ENCODE data around the gene LRRC3C.

The LRRC3C gene

GRCh38 chr17:39979016-39979670 lies 51.6 kb downstream of the LRRC3C start:
- no peak for TF ChIP-seq REST (IDR thresholded peaks at IDR 0.05; ENCODE audit: insufficient read depth in 1 of 2, low read depth in 2 of 2, low read length in 2 of 2)
- no peak for TF ChIP-seq POLR2AphosphoS5 (IDR thresholded peaks at IDR 0.05; ENCODE audit: low read depth, low read length)
- TF ChIP-seq FOXP2 (optimal IDR thresholded peaks at IDR 0.05; ENCODE audit: borderline replicate concordance, extremely low read depth, extremely low read length, insufficient read depth) = no peak
- TF ChIP-seq SIN3A (IDR thresholded peaks at IDR 0.05; ENCODE audit: borderline replicate concordance, insufficient read depth, low read length) = no peak
- no peak for TF ChIP-seq TAF1 (IDR thresholded peaks at IDR 0.05; ENCODE audit: borderline replicate concordance, insufficient read depth, low read length)

GRCh38 chr17:39979893-39980350 lies 52.4 kb downstream of the LRRC3C start:
- TF ChIP-seq POLR2AphosphoS5 (IDR thresholded peaks at IDR 0.05; ENCODE audit: low read depth, low read length) (no peak), REST (IDR thresholded peaks at IDR 0.05; ENCODE audit: insufficient read depth in 1 of 2, low read depth in 2 of 2, low read length in 2 of 2) (no peak), SIN3A (IDR thresholded peaks at IDR 0.05; ENCODE audit: borderline replicate concordance, insufficient read depth, low read length) (no peak), TAF1 (IDR thresholded peaks at IDR 0.05; ENCODE audit: borderline replicate concordance, insufficient read depth, low read length) (no peak)

GRCh38 chr17:39980351-39981206 lies 53.0 kb downstream of the LRRC3C start, which contains the start of gene PSMD3:
Gene PSMD3, plus strand, starts transcription at chr17:39980807. Its CDS starts 164 bp downstream, at chr17:39980971.
- peak; percentile 98 for TF ChIP-seq POLR2AphosphoS5 (IDR thresholded peaks at IDR 0.05; ENCODE audit: low read depth, low read length)
- peak; percentile 83 for TF ChIP-seq FOXP2 (optimal IDR thresholded peaks at IDR 0.05; ENCODE audit: borderline replicate concordance, extremely low read depth, extremely low read length, insufficient read depth)
- TF ChIP-seq TAF1 (IDR thresholded peaks at IDR 0.05; ENCODE audit: borderline replicate concordance, insufficient read depth, low read length) = peak; percentile 96; the same call in 1 of the 2 replicates
- TF ChIP-seq SIN3A (IDR thresholded peaks at IDR 0.05; ENCODE audit: borderline replicate concordance, insufficient read depth, low read length) = peak; percentile 98
- TF ChIP-seq REST (IDR thresholded peaks at IDR 0.05; ENCODE audit: insufficient read depth in 1 of 2, low read depth in 2 of 2, low read length in 2 of 2) = peak in 1 of 2 experiments; percentile 67; a peak in 1 of 4 replicates

GRCh38 chr17:39981207-39981741 lies 53.7 kb downstream of the LRRC3C start:
- no peak for TF ChIP-seq TAF1 (IDR thresholded peaks at IDR 0.05; ENCODE audit: borderline replicate concordance, insufficient read depth, low read length)
- no peak for TF ChIP-seq FOXP2 (optimal IDR thresholded peaks at IDR 0.05; ENCODE audit: borderline replicate concordance, extremely low read depth, extremely low read length, insufficient read depth)
- no peak for TF ChIP-seq REST (IDR thresholded peaks at IDR 0.05; ENCODE audit: insufficient read depth in 1 of 2, low read depth in 2 of 2, low read length in 2 of 2)
- no peak; the same call in 1 of the 2 replicates for TF ChIP-seq POLR2AphosphoS5 (IDR thresholded peaks at IDR 0.05; ENCODE audit: low read depth, low read length)
- TF ChIP-seq SIN3A (IDR thresholded peaks at IDR 0.05; ENCODE audit: borderline replicate concordance, insufficient read depth, low read length) = no peak

Data from PFSK-1 (cell line).